Forelimb muscle (tissue), 1 donor: Measurements from ENCODE around the gene MTG2. TPM values are rescaled to one million over a fixed set of nuclear protein-coding genes. Genes with fewer than 3 reads are reported as not detected.

Experiments used
- DNase-seq: peaks from one replicate; pipeline ENCODE4 v3.0.0-alpha.2; 2013; ENCODE audit warnings: low read depth
- polyA plus RNA-seq: library from polyadenylated mRNA; unstranded; fragments of 120-200 nt; gene quantifications from one replicate; pipeline ENCODE4 v1.2.1, GENCODE V29; 2013; ENCODE audit not compliant: insufficient read length

Gene MTG2
- polyA plus RNA-seq, 1 donor = 28.8 TPM

DNA sequence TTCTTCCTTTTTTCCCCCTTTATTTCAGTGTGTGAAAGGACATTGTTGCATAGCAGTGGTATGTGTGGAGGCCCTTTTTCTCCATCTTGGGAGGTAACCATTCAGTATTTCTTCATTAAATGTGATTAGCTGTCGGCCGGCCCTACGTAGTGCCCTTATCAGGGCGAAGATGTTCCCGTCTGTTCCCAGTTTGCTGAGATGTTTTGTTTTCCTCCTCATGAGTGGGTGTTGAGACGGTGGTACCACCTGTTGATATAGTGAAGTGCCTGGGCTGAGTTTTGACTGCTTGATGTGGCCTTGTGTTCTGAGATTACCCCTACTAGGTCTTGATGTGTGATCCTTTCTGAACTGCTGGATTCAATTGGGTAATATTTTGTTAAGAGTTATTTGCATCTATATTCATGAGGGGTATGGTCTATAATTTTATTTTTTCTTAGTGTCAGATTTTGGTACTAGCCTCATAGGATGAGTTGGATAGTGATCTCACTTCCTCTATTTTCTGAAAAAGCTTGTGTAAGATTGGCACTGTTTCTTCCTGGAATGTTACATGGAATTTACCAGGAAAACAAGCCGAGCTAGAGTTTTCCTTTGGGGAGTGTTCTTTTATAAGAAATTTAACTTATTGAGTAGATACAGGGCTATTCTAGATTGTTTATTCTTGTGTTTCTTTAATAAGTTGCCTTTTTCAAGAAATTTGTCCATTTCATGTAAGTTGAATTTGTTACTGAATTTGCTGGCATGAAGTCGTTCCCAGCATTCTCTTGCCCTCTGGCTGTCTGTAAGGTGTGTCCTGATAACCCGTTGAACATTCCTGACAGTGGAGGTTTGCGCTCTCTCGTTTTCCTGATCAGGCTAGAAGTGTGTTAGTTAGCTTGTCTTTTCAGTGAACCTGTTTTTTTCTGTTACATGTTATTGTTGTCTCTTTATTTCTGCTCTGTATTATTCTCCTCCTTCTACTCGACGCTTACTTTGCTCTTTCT lies 4.3 kb downstream of the MTG2 start:
- DNase-seq = no peak

DNA sequence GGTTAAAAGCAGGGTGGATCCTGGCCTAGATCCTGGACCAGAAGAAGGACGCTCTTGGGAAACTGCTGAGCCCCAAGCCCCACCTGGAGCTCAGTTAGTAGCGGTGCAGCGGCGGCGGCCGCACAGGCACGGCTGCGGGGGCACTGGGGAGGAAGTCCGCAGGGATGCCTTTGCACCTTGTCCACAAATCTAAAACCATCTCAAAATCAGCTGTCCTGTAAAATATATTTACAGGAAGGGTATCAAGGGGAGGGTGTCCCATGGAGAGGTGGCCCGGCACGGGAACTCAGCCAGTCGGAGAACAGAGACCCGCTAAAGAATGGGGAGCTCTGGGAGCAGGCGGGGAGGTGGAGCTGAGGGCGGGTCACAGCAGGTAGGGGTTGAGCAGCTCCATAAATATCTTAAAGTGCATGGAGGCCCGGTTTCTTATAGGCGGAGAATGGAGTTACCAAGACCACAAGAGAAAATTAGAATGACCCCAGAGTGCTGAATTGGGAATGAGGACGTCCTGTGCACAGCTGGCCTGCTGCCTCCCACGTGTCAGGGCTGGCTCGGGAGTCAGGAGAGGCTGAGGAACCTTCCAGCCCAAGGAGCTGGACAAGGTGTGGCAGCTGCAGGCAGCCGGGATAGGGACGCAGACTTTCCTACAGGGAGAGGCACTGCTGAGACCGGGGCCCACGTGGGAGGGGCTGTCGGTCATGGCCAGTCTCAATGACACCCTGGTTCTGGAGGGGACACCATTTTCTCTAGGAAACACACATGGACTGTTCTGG lies 8.0 kb downstream of the MTG2 start:
- DNase-seq = no peak

DNA sequence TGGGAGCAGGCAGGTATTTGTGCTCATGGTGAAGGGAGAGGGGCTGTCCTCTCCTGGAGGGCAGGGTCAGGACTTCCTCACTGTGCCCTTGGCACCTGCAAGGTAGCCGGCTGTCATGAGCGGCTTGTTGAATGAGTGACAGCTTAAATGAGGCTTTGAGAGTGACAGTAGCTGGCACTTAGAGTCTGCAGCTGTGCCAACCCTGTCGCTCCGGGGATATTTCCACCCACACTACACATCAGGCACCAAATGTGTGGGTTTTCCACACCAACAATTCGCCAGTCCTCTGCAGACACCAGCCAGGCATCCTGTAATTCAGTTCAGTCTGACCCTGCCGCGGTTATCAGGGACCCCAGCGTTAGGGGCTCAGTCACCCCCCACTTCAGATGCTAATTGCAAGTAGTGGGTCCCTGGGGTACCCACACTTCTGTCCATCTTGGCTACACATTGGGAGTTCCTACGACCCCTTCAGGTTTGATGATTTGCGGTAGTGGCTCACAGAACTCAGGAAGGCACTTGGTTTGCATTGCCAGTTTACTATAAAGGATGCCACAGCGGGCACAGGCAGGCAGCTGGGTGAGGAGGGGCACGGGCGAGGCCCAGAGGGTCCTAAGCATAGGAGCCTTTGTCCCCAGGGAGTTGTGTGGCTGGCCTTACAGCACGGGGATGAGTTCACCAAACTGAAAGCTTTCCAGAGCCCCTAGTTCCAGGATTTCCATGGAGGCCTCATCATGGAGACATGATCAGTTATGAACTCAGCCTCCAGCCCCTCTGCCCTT lies 9.1 kb downstream of the MTG2 start:
- DNase-seq = no peak

DNA sequence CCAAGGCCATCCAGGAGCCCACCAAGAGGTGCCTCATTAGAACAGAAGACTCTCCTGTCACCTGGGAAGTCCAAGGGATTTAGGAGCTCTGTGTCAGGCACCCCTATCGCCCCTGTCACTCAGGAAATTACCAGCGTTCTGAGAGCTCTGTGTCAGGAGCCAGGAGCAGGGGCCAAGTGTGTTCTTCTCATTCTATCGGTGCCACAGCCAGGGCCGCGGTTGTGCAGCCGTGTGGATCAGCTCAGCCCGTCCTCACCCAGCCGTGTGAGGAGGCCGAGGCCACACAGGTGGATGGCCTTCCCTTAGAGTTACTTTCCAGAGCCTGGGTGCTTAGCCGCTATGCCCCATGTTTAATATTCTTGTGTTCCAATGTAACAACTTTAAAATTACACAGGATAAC lies 9.8 kb downstream of the MTG2 start:
- DNase-seq = no peak

DNA sequence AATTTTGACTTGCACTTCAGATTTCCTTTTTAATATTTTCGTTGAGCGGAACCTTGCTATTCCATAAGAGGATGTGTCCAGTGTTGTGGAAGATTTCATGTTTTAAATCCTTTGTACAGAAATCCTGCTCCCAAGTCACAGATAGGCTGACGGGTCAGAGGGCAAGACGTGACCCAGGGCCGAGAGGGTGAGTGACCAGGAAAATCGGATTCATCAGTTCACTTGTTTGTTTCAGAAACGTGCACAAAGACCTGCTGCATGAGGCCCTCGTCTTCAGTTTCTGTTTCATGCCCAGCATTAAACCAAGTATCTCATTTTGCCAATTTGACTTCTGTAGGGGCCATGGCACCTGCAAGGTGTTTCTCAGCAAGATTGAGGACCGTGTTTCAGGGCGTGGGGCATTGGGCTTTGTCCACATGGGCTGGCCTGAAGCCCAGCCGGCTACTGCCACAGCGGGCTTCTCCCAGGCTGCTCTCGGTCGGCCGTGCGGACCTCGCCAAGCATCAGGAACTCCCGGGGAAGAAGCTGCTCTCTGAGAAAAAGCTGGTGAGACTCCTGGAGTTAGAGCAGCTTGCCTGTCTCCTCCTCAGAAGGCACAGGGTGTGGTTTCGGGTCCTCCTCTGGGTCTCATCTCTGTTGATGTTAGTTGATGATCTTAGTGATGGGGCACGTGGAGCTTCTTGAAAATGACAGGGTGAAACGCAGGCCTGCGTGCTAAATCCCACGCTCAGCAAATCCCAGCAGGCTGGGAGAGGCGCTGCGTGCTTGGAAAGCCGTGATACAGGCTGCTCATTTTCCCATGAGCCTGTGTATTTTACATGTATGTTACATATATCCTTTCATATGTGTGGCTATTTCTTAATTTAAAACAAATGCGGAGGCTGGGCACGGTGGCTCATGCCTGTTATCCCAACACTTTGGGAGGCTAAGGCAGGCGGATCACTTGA lies 10.5 kb downstream of the MTG2 start:
- no peak for DNase-seq

DNA sequence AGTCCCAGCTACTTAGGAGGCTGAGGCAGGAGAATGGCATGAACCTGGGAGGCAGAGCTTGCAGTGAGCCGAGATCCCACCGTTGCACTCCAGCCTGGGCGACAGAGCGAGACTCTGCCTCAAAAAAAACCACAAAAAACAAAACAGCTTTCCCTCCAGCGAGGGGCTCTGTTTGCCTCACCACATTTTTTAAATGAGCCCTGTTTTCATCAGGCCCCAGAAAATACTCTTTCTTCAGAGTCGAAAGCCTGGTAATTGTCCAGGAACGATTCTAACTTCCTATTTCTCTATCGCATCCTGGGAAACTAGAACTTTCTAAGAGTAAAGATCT lies 12.2 kb downstream of the MTG2 start:
- no peak for DNase-seq

DNA sequence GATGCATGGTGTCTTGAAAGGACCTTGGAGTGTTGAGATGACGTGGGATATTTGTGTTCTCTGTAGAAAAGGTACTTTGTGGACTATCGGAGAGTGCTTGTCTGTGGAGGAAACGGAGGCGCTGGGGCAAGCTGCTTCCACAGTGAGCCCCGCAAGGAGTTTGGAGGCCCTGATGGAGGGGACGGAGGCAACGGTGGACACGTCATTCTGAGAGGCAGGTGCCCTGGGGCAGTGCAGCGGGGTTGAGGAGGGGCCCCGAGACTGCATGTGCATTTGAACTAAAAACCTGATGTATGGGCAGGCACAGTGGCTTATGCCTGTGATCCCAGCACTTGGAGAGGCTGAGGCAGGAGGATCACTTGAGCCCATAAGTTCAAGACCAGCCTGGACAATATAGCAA lies 12.9 kb downstream of the MTG2 start:
- no peak for DNase-seq

DNA sequence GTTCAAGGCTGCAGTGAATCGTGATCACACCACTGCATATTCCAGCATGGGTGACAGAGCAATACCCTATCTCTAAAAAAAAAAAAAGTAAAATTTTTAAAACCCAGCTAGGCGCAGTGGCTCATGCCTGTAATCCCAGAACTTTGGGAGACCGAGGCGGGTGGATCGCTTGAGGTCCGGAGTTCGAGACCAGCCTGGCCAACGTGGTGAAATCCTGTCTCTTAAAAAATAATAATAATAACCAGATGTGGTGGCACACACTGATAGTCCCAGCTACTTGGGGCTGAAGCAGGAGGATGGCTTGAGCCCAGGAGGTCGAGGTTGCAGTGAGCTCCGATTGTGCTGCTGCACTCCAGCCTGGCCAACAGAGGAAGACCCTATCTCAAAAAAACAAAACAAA lies 13.5 kb downstream of the MTG2 start:
- no peak for DNase-seq

DNA sequence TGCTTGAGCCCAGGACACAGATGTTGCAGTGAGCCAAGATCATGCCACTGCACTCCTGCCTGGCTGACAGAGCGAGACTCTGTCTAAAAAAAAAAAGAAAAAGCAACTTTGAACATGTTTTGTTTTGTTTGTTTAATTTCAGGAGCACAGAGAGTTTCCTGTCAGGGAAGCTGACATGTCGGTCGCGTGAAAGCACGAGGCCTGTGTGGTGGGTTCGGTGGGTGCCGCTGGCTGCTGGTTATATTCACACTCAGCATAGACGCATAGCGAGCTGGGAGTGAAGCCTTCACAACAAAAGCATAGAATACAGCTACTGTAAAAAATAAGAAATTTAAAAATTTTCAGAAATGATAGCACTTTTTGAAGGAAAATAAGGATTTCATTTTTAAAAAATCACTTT lies 14.5 kb downstream of the MTG2 start:
- no peak for DNase-seq

DNA sequence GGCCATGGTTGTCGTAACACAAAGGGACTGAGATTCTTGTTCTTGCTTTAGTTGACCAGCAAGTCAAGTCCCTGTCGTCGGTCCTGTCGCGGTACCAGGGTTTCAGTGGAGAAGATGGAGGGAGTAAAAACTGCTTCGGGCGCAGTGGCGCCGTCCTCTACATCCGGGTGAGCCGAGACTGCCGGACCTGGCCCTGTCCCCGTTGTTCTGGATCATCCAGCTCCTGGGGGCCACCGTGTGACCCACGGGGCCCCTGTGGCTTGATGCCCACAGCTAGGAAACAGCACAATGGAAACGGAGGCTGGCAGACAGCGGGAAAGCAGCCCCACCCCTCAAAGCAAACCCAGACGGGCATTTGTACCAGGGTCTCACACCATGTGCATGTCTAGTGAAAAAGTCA lies 15.0 kb downstream of the MTG2 start:
- no peak for DNase-seq

DNA sequence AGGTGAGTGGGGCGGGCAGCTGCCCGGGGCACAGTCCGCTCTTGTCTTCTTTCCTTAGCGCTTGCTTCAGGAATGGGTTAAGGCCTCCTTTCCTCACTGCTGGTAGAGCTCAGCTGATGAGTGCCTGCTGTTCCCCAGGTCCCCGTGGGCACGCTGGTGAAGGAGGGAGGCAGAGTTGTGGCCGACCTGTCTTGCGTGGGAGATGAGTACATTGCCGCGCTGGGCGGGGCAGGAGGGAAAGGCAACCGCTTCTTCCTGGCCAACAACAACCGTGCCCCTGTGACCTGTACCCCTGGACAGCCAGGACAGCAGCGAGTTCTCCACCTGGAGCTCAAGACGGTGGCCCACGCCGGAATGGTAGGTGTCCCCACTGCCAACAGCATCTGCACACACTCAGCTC lies 15.7 kb downstream of the MTG2 start:
- no peak for DNase-seq

DNA sequence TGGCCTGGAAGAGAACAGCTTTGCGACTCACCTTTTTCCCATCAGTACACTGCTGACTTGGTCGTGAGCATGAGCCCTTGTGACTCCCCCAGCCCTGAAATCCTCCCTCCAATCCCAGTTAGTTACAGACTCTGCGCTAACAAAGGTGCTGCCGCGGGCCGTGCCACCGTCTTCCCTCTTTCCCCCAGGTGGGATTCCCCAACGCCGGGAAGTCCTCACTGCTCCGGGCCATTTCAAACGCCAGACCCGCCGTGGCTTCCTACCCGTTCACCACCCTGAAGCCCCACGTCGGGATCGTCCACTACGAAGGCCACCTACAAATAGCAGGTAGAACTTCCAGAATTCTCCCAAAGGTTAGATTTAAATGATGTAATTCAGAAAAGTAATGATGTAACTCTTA lies 16.1 kb downstream of the MTG2 start:
- DNase-seq = no peak

DNA sequence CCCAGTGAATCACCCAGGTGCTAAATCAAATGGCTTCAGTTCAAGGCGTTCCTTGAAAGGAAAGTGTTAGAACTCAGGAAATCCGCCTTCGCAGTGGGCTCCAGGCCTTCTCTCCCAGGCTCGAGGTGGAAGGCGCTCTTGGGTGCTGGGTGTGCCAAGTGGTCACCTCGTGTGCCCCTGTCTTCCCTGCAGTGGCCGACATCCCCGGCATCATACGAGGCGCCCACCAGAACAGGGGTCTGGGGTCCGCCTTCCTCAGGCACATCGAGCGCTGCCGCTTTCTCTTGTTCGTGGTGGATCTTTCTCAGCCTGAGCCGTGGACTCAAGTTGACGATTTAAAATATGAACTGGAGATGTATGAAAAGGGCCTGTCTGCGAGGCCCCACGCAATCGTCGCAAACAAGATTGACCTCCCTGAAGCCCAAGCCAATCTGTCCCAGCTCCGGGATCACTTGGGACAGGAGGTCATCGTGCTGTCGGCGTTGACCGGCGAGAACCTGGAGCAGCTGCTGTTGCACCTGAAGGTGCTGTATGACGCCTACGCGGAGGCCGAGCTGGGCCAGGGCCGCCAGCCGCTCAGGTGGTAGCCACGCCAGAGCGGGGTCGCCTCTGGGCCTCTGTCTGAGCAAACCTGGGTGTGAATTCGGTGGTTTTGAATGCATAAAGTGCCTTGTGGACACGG lies 17.8 kb downstream of the MTG2 start:
- DNase-seq = no peak

DNA sequence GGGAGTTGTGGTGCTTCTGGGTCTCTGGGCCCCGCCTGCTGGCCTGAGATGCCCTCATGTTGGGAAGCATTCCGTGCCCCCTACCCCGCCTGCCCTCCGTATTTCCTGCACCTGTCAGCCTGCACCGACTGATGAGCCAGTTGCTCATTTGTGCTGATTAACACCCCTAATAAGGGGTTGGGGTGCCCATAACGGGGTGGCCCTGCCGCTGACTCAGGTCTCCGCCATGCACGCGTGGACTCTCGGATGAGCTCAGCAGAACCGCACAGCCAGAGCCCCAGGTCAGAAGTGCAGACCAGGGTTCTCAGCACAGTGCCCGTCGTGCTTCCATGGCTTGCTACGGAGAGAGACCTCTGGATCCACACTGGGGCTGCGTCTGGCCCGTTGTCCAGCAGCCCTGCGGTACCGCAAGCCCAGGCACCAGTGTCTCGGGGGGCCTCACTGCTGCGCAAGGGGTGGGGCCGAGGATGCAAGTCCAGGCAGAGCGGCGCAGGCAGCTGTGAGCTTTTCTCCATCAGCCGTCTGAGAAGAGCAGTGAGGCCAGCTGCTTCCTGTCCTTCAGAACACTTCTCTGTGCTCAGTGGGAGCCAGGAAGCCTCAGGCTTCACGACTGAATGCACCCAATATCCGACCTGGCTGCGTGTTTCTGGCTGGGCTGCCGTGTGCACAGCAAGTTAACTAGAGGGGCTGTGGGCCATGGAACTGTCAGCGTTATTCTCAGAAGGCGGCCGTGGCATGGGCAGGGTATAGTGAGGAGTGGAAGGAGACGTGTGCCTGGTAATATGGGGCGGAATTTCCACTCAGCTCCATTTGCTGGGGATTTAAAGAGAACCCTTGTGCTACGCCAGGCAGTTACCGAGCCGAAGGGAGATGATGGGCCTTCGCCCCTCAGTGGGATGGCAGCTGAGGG lies 18.6 kb downstream of the MTG2 start:
- DNase-seq = no peak

DNA sequence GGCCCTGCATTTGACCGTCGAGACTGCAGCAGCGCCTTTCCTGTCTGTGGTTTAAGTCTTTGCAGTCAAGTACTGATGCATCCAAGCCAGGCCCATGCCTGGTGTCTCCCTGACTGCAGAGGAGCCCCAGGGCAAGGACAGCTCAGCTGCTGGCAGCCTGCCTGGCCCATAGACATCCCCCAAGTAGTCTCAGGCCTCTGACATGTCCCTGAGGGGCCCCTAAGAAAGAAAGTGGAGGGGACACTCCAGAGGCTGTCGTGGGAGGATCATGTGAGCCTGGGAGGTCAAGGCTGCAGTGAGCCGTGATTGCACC lies 19.2 kb downstream of the MTG2 start:
- DNase-seq = no peak

DNA sequence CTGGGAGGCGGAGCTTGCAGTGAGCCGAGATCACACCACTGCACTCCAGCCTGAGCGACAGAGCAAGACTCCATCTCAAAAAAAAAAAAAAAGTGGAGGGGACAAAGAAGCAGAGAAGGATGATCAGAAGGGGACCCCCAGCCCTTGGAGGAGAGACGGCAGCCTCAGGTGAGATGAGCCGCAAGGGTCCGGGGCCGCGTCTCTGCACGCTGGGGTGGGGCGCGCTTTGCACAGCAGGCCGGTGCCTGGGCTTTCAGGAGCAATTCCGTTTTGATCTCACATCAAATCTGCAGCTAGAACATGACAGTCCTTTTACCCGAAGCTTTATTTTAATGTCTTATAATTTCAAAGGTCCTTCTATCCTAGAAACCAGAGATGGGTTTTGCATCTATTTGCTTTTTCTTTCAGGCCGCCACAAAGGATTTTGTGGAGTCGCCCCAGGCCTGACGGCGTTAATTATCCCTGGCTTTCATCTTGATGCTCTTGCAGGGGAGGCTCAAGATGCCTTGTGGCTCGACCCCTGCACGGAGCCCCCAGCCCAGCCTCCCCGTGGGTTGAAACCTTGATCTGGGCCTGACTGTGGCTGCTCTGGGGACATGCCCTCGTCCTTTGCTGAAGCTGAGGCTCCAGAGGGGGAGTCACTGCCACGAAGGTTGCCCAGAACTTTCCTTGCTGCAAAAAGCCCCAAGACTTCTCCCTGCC lies 20.0 kb downstream of the MTG2 start:
- no peak for DNase-seq

DNA sequence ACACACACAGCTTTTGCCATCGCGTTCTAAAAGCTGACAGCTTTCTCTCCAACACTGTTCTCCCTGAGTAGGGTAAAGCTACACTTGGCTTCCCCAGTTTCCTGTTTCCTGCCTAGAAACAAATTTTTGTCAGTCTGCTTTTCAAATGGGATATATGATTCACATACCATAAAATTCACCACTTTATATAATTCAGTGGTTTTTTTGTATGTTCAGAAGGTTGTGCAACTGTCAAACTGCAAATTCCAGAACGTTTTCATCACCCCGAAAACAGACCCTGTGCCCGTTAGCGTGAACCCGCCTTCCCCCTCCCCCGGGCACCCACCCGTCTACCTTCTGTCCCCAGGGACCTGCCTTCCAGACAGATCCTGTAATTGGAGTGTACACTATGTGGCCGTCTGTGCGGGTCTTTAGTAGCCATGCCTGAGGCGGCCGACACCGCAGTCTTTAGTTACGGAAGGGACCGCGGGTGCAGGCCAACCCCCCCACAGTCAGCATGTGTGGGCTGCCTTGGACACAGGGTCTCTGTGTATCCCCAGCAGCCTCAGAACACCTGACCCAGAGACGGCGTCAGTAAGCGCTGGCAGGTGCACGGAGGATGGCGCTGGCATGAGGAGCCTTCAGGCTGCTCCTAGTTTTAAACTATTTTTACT lies 20.7 kb downstream of the MTG2 start:
- no peak for DNase-seq

DNA sequence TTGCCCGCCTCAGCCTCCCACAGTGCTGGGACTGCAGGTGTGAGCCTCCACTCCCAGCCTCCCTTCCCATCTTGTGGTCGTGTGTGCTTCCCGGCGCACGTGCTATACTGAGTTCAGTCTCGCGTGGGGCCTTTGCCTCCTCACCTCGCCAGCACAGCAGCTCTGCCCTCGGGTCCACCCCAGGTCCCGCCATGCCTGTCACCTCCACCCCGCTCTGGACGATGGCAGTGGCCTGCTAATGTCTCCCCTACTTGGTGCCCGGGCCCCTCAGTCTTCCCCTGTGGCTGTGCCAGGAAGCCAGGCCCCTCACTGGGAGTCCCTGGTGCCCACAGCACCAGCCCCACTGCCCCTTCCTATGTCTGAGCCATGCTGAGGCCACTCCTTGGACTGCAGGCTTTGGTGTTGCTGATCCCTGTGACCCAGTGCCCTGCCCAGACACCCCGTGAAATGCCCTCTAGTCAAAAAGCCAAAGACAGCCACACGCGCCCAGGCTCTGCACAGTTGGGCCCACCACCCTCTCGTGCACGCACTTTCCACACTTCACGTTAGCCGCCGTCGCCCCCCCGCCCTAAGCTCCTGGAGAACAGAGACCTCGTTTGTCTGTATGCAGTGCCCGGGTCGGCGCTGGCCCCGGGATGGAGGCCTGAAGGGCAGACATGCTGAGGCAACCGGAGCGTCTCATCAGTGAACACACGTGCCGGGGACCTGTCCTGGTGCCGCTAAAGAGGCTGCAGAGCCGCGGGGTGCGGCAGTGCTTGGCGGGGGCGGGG lies 23.0 kb downstream of the MTG2 start:
- DNase-seq = no peak
